Skin epidermis (tissue), 12 donors: ENCODE results near the gene CHST12.
A peak's percentile ranks its signal among the peaks of the same experiment; 100 is the strongest.

Source experiments
- H3K27ac ChIP-seq, 21 experiments: fragments of 200-600 bp; sonication (generic) in 11 of 21; one replicate each; pipeline ENCODE4 v1.5.0; 2020; ENCODE audit warnings: mild to moderate bottlenecking in 3 of 21, inconsistent platforms in 2 of 21, moderate library complexity in 2 of 21
- H3K4me3 ChIP-seq, 7 experiments: fragments of 200-600 bp; sonication (generic) in 2 of 7; one replicate each; pipeline ENCODE4 v1.5.0; 2020; ENCODE audit warnings: inconsistent platforms in 2 of 7, mild to moderate bottlenecking in 2 of 7, moderate library complexity in 1 of 7

The CHST12 gene

DNA sequence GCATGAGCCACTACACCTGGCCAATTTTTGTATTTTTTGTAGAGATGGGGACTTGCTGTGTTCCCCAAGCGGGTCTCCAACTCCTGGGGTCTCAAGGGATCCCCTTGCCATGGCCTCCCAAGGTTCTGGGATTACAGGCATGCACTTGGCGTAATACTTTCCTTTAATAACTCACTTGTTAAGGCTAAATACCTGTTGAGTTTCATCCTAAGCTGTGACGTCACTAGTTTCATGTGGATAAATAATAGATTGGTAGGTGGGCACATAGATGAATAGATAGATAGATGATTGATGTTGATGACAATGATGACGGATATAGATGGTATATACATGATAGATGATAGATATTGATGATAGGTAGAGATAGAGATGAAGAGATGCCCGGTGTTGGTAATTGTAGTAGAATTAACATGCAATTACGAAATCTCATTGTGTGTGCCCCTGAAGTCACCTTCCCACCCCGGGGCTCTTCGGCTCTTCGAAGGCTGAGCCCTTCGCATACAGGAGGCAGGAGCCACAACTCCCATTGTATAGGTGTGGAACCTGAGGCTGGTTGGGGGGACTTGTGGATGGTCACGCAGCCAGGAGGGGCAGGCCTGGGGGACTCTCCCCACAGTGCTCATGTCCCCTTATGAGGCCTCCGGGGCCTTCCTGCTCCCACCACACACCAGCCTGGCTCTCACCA, 70.2 kb downstream of the CHST12 start:
- Histone ChIP-seq H3K4me3 (no peak overlapping the region), H3K27ac (no peak overlapping the region)

DNA sequence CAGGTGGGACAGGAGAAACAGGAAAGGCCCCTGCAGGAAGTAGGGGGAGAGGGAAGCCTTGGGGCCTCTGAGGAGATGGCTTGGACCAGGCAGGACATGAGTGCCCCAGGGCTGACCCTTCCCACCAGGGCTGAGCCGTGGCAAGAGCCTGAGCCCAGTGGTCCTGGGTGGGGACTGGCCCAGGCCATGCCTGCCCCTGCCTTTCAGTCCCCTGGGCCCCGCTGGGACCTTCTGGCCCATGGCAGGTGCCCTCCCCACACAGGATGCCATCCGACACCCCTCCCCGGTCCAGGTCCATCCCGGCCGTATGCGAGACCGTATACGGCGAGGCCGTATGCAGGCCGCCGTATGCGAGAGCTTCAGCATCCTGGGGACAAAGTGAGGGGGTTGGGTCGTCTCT, 70.8 kb downstream of the CHST12 start:
- H3K4me3 ChIP-seq: no peak overlapping the region
- no peak overlapping the region for H3K27ac ChIP-seq

DNA sequence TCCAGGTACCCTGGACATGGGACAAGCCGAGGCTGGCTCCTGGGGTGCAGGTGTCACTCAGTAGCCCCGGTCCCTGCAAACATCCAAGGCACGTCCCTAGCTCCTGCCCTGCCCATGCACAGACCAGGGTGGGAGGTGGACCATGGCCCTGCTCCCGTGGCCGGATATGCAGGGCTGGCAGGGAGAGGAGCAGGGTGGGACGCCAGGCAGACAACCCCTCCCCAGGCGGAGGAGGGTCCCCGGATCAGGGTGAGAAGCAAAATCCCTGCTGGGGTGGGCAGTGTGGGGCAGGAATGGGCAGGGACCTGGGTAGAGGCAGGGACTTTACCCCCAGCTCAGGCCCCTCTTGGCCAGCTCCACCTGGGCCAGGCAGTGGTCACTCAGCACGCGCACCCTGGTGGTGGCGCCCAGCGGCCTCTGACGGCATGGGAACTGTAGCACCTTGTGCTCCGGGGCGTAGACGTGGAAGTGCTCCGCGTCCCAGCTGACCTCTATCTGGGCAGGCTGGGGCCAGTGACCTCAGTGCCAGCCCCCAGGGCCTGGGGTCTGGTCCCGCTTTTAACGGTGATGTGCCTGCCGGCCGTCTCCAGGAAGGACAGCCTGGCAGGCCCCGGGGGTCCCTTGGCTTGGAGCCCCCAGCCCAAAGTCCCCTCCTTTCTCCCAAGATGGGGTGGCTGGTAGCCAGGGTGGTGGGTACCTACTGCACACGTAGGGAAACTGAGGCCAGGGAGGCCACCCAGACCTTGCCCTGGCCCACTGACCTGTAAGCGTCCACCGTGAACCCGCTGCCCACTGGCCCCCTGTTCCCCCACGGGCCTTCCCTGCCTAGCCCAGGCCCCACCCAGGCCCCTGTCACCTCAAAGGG, 71.6 kb downstream of the CHST12 start:
- no peak overlapping the region for H3K4me3 ChIP-seq
- H3K27ac ChIP-seq: no peak overlapping the region

DNA sequence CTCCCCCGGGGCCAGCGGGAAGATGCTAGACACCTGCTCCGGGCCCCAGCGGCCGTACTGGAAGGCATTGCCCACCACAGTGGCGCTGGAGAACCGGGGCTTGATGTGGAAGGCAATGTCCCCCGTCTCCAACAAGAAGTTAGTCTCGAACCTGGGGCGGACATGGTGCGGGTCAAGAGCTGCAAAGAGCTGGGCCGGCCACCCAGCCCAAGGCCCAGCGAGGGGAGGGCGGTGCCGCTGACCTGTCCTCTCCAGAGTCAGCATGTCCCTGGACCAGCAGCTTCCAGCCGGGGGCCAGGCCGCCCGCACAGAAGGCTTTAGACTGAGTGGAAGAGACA, 72.2 kb downstream of the CHST12 start:
- Histone ChIP-seq H3K4me3 (no peak overlapping the region), H3K27ac (no peak overlapping the region)

DNA sequence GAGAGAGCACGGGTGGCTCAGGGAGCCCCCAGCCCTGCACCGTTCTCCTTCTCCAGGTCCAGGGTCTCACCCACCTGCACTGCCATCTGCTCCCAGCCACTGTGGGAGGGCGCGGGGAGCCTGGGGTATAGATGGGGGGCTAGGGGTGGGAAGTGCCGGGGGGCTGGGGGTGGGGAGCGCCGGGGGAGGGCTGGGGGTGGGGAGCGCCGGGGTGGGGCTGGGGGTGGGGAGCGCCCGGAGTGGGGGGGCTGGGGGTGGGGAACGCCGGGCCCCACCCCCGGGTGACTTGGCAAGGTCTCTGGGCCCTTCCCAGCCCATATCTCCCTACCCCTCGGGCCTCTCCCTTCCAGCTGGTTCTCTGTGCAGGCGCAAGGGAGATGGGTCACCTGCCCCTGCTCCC, 72.9 kb downstream of the CHST12 start, which contains the start of gene GRIFIN:
Gene GRIFIN, minus strand, starts transcription at position 101 of the 400 bp plus-strand sequence. Its CDS starts 15 bp downstream, at position 86.
- Histone ChIP-seq H3K27ac (no peak within 1 kb of the TSS), H3K4me3 (no peak within 1 kb of the TSS)

DNA sequence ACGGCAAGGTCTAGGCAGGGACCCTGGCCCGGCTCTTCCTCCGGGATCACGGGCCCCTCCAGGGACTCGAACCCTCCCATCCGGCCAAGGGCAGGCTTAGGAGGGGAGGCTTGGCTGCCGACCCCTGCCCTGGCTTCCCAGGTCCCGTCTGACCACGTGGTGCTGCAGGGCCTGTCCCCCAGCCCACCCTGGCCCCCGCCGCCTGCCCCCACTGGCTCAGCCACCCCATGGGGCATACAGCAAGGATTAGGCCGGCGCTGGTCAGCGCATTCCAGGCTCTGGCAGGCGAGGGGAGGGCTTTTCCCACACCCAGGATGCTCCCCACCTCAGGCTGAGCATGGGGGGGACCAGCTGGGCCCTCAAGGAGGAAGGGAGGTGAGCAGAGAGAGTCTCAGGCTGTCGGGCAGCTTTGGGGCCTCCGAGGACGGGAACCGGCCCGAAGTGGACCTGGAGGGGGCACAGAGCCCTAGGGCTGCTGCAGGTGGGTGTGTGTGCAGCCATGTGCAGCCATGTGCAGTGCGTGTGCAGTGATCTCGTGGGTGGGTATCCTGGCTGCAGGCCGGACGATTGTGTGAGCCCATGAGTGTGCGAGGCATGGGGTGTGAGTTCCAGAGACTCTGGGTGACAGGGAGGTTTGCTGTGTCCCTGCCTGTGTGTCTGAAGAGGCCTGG, 73.5 kb downstream of the CHST12 start:
- H3K27ac ChIP-seq: no peak overlapping the region
- no peak overlapping the region for H3K4me3 ChIP-seq

DNA sequence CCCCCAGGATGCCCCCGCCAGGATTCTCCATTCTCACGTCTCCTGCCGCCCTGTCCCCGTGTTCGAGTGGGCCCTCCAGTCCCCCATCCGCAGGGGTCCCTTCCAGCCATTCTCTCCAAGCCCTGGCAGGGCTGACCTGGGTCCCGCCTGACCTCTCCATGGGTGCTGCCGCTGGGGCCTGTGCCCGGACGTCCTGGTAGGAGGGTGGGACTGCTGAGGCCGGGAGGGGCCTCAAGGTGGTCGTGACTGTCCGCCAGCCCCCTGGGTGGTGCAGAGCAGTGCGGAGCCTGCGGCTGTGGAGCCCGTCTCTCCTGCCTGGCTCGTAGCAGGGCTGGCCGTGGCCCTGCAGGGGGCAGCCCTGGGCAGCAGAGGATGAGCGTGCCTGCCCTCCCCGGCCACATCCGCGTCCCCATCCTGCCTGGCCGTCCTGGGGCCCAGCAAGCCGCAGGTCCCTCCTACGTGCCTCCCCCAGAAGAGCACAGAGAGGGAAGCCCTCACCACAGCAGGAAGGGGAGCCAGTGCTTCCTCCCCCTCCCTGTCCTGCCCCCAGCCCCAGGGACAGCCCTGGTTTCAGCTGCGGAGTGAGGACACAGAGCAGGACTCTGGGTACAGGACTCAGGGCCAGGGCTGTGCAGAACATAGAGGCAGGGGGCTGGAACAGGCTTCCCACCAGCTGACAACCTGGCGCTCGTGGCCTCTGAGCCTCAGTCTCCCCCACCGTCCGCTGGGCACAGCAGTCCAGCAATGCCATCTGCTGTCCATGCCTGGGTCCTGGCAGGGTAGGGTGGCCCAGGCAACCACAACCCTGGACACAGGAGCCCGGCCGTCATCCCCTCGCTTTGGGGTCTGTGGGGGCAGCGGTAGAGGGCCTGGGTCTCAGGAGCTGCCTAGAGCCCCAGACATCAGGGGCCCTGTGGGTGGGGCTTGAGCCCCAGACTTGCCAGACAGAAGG, 74.3 kb downstream of the CHST12 start:
- Histone ChIP-seq H3K4me3 (no peak overlapping the region), H3K27ac (peak overlapping the region in 4 of 21 experiments; percentile 3 to 11 (median 4))

DNA sequence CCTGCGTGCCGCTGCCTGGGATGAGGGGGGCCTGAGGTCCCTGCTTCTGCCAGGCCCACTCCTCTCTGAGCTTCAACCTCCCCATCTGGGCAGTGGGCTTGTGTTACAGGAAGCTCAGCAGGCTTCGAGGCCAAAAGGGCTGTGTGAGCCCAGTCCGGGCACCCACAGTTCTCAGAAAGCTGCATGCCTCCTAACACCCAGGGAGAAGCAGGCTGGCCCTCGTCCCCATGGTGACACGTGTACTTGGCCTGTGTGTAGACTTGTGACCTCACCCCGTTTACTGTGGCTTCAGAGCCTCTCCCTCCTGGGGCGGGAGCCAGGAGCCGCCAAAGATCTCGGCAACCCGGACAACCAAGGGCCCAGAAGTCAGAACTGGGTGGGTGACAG, 75.0 kb downstream of the CHST12 start:
- Histone ChIP-seq H3K4me3 (no peak overlapping the region), H3K27ac (peak overlapping the region in 6 of 21 experiments; percentile 3 to 17 (median 8))

DNA sequence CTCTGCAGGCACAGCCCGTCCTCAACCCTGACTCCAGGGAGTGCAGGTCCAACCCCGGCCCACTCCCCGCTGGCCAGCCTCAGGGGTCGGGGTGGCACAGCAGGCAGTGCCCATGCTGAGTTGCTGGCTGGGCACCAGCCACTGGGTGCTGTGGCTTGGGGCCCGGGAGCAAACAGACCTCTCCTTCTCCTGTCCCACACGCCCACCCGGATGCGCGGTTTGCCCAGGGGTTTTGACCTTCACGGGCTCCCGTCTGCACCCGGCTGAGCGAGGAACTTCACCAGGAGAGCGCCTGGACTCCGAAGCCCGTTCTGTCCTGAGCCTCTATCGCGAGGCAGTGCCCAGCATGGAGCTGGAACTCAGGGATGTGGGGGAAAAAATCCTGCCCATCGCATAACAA, 75.4 kb downstream of the CHST12 start:
- Histone ChIP-seq H3K4me3 (no peak overlapping the region), H3K27ac (peak overlapping the region in 3 of 21 experiments; percentile 5 to 17 (median 10))

DNA sequence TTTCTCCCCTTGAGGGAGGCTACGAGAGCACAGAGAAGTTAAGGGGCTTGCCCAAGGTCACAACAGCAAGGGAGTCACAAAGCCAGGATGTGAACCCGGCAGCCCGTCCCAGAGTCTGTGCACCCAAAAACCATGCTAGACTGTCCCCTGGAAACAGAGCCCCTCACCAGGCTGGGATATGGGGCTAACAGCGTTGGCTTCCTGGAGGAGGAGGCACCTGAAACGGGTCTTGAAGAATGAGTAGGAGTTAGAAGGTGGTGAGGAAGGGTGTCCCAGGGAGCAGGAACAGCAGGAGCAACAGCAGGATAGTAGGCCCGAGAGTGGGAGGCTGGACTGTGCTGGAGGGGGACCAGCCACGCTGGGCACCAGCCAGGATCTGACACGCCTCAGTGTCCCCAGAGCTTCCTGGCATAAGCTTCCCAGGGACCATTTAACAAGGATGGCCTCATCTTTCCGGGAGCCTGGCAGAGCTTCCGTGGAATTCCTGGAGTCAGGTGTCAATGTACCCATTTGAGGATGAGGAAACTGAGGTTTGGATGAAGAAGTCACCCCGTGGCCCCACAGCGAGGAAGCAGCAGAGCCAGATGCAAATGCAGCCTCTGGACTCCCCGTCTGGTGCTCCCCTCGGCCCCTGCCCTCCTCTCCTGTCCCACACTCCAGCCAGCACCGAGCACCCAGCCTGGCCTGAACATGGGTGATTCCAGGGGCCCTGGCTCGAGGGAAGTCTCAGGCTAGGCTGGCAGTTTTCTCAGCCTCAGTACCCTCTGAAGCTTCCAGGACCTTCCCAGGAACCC, 76.1 kb downstream of the CHST12 start:
- no peak overlapping the region for H3K4me3 ChIP-seq
- peak overlapping the region in 1 of 21 experiments; percentile 17 for H3K27ac ChIP-seq

DNA sequence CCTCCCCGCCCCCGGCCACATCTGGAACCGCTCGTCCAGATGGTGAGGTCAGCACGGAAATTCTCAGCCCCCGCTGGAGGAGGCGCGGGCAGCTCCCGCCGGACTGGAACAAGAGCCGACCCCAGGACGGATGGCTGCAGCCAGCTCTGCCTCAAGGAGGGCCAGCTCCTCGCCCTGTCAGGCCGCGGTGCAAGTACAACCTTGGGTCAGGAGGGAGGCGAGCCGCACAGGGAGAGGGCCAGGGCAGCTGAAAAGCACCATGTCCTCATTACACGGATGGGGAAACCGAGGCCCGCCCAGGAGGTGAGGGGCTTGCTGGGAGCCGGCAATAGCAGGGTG, 76.6 kb downstream of the CHST12 start:
- H3K4me3 ChIP-seq: no peak overlapping the region
- no peak overlapping the region for H3K27ac ChIP-seq

DNA sequence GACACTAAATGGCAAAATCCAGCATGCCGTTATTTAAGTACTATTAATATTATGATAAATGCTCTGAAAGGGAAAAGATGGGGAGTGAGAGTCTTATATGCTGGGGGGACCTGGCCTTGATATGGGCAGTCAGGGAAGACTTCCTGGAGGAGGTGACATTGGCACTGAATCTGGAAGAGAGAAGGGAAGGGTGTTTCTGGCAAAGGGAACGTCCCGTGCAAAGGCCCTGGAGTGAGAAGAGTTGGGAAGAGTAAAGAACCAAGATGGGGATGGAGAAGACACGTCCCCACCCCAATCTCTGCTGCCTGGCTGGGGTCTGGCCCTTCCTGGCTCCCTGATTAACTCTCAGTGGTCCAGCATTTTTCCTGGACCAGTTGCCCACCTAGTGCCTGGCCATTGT, 77.8 kb downstream of the CHST12 start:
- no peak overlapping the region for H3K27ac ChIP-seq

DNA sequence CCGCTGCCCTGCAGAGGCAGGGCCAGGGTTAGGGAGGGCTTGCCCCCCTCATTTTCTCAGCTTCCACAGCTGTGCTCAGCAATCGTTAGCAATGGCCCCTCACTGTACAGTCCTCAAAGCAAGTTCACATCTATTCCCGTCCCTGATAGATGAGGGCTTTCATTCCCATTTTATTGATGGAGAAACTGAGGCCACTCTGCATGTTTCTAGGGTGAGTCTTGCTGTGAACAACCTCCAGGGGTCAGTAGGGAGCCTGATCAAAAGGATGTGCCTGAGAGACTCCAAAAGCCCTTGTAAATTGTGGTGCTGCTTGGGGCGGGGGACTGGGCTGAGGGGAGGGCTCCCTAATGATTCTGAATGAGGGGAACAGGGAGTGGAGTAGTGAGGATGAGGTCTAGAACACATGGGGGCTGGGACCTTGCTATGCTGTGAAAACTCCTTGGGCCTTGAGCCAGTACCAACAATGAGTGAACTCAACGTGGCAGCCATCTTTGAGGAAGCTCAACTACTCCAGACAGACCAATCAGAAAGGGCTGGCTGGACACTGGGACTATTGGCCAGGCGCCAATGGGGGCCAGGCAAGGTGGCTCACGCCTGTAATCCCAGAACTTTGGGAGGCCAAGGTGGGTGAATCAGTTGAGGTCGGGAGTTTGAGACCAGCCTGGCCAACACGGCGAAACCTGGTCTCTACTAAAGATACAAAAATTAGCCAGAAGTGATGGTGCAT, 79.5 kb downstream of the CHST12 start:
- no peak overlapping the region for H3K27ac ChIP-seq
- H3K4me3 ChIP-seq: no peak overlapping the region

More for the DNA sequence above, 77.8 kb downstream of the CHST12 start:
- no peak overlapping the region for H3K4me3 ChIP-seq

DNA sequence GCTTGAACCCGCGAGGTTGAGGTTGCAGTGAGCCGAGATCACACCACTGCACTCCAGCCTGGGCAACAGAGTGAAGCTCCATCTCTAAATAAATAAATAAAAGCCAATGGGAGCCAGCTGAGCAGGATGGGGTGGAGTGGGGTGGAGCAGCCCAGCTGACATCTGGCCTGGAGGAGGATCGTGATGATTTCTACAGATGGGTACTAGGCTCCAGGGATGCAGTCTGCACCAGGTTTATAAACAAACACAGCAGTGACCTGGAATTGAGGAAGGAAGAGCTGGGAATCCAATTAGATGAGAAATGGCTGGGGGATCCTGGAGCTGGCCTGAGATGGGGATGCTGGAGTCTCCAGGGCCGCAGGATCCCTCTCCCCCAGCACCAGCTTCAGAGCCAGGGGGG, 80.1 kb downstream of the CHST12 start:
- Histone ChIP-seq H3K4me3 (no peak overlapping the region), H3K27ac (no peak overlapping the region)

DNA sequence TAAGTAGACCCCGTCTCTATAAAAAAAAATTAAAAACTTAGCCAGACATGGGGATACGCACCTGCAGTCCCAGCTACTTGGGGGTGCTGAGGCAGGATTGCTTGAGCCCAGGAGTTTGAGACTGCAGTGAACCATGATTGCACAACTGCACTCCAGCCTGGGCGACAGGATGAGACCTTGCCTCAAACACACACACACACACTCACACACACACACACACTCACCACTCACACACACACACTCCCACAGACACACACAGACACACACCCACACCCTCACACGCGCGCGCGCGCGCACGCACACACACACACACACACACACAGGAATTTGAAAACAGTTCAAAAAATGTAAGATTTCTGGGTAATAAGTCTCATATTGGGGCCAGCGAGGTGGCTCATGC, 81.5 kb downstream of the CHST12 start:
- Histone ChIP-seq H3K27ac (no peak overlapping the region), H3K4me3 (no peak overlapping the region)

DNA sequence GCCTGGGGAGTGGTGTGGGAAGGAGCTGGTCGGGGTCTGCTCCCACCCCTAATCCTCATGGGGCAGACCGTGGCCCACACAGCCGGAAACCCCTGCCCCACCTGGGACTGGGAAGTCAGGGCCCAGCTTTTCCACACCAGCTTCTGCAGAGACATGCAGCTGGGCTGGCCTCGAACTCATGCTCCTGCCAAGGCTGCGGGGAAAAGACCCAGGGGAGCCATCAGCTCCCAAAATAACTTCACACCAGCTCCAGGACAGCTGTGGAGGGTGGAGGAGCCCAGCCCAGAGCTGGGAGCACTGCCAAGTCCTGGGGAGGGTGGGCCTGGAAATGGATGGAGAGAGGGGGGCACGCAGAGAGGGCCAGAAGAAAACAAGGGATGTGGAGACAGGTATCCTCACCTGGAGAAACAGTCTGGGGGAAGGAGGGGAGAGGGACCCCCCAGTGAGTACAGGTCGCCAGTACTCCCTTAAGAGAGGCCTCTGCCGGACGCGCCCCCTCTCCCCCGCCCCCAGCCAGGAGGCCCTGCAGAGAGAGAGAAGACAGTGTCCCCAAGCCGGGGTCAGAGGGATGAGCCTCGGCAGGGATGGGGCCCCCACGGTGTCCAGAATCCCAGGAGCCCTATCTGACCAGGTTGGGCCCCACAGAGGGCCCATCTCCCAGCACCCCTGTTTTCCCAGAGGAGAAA, 84.3 kb downstream of the CHST12 start:
- H3K27ac ChIP-seq: peak overlapping the region in 7 of 21 experiments; percentile 4 to 56 (median 28)

DNA sequence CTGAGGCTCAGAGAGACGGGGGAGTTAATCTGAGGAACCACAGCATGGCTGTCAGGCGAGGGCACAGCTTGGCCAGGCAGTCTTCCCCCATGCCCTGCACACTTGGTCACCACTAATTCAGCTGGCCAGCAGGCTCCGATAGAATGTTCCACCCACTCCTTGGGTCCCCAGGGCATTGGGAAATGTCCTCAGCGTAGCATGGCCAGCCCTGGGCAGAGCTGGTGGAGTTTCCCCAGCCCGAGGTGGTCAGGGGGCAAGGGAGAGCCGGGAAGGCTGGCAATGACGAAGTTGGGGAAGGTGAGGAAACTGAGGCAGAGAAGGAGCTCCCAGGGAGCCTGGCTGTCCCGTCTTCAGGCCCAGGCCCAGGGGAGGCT, 84.8 kb downstream of the CHST12 start:
- peak overlapping the region in 9 of 21 experiments; percentile 4 to 56 (median 28) for H3K27ac ChIP-seq

More for the DNA sequence above, 84.3 kb downstream of the CHST12 start:
- H3K4me3 ChIP-seq: no peak overlapping the region

DNA sequence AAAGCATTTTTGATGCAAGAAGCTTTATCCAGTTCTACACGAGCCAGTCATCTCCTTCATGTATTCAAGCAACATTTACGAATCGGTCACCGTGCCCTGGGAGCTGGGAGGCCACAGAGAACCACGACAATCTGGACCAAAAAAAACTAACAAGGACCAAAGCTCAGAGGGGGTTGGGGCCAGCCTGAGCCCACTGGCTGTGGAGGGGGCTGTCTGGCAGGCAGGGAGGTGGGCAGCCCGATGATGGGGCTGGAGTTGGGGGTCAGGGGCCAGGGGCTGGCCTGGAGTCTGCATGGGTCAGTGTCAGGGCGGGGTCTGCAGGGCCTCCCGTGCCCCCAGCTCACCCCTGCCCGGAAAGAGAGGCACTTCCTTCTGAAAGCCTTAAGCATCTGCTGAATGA, 85.3 kb downstream of the CHST12 start:
- H3K4me3 ChIP-seq: no peak overlapping the region
- H3K27ac ChIP-seq: peak overlapping the region in 9 of 21 experiments; percentile 10 to 56 (median 30)

More for the DNA sequence above, 84.8 kb downstream of the CHST12 start:
- H3K4me3 ChIP-seq: no peak overlapping the region
